Upper lobe of left lung (tissue), 4 donors: ENCODE data around the gene ACTL8.

Source experiments
- POLR2AphosphoS5 ChIP-seq, 2 donors: sonication (generic); formaldehyde crosslinking; IDR thresholded peaks; one replicate each; pipeline ENCODE4 v1.5.1; 2017; ENCODE audit warnings: antibody characterized with exemption in 2 of 2
- TF ChIP-seq, protein P1 (sequence below), 6 experiments: fragments of 450-650 bp in 4 of 6; fragments of 200-600 bp in 2 of 6; sonication (generic) in 2 of 6; IDR thresholded peaks; one replicate each; pipeline ENCODE4 v1.5.1; 2016 to 2019; ENCODE audit warnings: antibody characterized with exemption in 6 of 6

DNA sequence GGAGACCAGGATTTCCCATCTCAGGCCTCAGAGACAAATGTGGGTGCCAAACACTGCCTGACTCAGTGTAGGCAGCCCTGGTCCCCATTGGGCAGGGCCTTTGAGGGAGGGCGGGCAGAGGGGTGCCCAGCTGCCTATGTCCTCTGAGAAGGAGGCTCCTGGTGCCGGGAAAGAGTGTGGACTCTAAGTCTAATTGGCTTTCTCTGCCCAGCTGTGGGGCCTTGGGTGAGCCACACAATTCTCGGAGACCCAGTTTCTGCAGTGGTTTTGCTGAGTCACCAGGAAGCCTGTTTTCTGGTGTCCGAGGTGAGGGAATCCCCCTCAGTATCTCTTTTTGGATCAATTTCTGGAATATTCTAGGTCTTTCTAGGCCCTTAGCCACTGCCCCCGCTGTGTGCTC lies 35.3 kb upstream of the ACTL8 start:
- TF ChIP-seq, protein P1, sequence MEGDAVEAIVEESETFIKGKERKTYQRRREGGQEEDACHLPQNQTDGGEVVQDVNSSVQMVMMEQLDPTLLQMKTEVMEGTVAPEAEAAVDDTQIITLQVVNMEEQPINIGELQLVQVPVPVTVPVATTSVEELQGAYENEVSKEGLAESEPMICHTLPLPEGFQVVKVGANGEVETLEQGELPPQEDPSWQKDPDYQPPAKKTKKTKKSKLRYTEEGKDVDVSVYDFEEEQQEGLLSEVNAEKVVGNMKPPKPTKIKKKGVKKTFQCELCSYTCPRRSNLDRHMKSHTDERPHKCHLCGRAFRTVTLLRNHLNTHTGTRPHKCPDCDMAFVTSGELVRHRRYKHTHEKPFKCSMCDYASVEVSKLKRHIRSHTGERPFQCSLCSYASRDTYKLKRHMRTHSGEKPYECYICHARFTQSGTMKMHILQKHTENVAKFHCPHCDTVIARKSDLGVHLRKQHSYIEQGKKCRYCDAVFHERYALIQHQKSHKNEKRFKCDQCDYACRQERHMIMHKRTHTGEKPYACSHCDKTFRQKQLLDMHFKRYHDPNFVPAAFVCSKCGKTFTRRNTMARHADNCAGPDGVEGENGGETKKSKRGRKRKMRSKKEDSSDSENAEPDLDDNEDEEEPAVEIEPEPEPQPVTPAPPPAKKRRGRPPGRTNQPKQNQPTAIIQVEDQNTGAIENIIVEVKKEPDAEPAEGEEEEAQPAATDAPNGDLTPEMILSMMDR (IDR thresholded peaks at IDR 0.05) = no peak
- TF ChIP-seq POLR2AphosphoS5 (IDR thresholded peaks at IDR 0.05) = no peak
